Glomerular visceral epithelial cell (primary cell): Measurements from ENCODE around the gene BRD4.

Experiments
- DNase-seq: peaks from one replicate; pipeline ENCODE4 v3.0.0-alpha.2; 2016; ENCODE audit errors: extremely low spot score

The BRD4 gene

DNA sequence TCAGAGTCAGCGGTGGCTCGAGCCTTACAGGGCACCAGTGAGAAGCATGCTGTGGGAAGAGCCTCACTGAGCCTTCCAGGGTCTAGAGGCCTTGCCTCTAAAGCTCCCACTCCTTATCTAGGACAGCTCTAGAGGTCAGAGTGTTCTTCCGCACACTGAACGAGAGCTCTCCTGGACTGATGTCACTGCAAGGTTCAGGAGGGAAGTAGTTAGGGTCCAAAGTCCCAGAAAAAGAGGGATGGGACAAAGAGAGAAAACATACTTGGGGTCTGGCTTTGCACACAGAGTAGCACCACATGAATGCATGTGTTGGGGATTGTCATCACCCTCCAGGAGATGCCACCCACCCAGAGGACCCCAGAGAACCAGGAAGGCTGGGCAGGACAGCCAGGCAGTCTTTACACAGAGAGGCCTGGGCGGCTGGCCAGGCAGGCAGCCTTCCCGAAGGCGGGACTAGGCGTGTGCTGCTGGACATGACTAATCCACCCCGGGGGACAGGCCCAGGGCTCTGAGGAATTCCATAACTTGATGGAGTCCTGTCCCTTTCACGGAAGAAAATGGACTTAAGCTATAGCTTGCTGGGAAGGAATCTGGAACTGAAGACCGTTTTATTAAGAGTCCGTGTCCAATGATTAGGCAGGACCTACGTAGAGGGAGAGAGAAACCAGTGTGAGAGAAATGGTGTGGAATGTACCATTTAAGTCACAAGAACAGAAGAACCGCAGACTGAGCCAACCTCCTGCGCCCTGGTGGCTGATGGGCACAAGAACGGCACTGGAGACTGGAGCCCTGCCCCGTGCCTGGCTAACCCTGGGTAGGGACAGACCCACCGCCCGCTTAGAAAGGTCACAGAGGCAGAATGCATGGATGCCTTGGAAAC is 83.5 kb downstream of the BRD4 start:
- DNase-seq, result peak; percentile 80

DNA sequence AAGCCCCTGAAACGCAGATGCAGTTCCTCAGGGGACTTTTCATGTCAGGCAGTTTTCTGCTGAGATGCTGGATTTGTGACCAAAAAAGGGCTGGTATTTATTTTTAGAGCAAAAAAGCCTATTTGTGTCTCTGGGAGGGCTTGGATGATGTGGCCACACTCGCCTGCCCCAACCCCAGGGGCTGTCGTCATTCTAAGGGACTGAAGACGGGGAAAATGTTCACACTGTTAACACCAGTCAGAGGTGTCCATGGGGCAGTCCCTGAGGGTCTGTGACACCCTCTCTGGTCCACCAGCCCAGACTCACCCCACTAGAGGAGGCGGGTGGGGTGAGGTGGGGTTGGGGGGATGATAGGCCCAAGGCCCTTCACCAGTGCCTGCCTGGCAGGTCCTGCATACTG is 84.2 kb downstream of the BRD4 start:
- no peak for DNase-seq

DNA sequence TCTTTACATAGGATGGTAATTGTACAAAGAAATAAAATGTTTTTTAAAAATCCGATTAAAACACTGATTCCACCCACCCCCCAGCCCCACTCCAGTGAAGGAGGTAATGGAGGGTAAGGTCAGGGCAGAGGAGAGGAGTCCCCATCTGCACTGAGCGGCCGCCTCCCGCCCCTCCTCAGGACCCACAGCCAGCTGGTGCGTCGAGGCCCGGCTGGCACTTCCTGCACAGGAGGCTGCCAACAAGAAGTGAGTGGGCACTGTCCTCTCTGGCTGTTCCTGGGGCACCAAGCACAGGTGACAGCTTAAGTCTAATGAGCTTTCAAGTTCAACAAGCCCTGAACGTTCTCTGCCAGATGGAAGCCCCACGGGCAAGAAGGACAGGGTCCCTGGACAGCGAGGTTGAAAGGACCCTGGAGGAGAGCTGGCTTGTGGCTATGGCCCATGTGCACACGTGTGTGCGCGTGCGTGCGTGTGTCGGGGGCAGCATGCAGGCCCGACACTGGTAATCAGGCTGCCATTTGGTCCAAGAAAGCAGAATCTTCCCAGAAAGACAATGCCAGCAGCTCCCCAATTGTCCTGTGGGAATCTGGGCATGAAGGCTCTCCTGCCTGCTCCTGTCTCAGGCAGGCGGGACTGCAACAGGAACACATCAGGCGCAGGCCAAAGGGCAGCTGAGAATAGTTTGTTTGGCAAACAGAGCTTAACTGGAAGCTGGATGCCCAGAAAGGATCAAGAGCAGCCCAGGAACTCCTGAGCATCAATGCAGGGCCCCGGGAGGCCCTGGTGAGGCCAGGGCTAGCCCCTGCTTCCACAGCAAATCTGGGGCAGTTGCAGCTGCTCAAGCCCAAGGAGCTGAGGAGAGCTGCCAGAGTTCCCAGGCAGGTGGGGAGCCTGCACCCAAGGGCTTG is 85.0 kb downstream of the BRD4 start:
- DNase-seq, result no peak

DNA sequence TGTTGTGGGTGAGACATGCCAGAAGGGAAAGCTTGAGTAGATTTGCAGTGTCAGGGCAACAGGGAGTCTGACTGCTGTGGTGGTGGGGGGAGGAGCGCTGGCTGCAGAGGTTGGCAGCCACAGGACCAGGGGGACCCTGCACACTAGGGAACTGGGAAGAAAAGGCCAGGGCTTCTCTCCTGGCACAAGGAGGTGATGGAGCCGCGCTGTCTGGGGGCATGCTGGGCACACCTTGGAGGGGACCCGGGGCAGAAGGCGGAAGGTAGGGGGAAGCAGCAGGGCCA is 86.2 kb downstream of the BRD4 start:
- no peak for DNase-seq

DNA sequence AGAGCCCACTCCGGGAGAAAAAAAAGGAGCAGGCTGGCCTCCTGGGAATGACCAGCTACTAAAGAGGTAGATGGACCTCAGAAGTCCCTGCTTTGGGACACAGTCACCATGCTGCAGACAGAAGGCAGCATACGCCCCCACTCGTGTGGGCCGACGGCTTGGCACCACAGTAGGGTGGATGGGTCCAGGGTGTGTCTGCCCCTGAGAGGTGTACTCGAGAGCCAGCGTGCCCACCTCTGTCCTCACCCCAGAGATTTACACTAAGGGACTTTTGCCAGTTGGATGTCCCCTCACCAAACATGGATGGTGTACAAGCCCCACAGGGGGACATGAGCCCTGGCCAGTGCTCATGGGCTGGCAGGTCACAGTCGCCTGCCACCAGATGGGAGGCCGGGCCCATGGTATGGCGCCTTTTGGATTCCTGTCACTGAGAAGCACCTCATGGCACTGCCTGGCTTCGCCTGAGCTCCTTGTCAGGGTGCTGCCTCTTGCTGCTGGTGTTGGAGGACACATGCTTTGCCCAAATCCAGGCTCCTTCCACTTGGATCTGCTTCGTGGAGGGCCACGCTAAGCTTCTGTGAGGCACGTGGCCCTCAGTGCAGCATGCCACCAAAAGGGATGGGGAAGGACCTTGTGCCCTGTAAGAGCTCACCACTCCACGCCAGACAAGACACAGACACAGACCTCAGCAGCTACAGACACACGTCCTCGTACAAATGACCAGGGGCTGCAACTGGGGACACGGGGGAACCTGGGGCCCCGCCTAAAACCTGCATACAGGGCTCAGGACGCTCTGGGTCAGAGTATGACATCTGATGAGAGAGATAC is 86.8 kb downstream of the BRD4 start:
- DNase-seq, result no peak

DNA sequence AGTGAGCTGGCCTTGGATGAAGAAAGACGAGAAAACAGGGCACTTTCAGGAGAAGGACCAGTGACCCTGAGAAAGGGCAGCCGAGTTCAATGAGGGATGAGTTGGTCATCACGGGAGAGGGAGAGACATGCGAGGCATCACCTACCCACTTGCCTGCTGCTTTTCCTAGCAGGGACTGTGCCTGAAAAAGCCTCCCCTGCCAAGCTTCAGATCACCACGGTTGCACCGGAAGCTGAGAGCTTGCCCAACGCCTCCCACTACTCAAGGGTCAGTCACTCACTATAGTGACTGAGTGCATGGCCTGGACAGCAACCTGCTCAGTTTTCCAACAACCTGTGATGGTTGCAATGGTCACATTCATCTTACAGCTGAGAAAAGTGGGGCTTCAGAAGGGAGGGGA is 87.5 kb downstream of the BRD4 start:
- no peak for DNase-seq

DNA sequence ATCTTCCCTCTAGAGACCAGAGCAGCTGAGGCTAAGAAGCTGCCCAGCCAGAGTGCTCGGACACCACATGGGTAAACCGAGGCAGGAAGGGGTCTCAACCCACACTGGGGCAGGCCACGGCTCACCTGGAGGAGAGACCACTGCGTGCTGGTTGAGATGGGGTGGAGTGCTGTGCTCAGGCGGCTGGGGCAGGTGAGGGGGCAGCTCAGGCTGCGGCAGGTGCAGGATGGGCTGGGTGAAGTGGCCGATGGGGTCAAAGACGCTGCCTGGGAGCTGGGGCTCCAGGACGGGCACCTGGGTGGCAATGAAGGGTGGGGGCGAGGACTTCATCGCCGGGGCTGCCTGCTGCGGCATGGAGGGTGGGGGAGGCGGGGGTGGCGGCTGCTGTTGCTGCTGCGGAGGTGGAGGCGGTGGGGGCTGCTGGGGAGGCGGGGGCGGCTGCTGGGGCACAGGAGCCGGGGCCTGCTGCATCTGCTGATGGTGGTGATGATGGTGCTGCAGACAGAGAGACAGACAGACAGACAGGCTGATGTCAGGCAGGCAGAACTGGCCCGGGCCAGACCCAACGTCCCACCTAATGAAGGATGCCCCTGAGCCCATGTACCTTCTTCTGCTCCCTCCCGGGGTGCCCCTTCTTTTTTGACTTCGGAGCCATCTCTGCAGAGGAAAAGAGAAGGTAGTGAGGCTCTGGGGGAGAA is 88.1 kb downstream of the BRD4 start:
- DNase-seq, result no peak

DNA sequence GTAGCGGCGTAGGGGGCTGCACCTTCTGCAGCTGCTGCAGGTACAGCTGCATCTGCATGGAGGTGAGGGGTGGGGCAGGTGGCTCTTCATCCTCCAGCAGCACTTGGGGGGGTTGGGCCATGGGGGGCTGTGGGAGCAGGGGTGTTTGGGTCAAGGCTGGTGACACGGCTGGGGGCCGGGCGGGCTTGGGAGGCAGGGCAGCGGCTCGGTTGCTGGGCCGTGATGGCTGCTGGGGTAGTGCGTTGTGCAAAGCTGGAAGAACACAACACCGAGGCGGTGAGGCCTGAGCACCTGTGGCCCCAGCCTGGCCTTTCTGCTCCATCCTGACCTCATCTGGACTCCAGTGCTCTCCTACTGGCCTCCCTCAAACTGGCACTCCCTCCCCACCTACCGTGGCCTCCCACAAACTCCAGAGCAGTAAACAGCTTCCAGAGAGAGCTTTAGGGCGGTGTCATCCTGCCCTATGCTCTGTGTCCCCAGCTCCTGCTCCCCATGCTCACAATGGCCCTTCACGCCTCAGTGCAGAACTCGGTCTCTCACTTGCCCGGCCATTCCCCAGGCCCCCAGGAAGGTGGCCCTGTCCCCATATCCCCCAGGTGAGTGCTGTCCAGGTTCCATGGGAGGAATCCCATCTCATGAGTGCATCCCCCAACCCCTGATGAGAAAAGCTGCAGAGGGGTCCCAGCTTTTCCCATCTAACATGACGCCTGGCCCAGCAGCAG is 88.9 kb downstream of the BRD4 start:
- no peak for DNase-seq

DNA sequence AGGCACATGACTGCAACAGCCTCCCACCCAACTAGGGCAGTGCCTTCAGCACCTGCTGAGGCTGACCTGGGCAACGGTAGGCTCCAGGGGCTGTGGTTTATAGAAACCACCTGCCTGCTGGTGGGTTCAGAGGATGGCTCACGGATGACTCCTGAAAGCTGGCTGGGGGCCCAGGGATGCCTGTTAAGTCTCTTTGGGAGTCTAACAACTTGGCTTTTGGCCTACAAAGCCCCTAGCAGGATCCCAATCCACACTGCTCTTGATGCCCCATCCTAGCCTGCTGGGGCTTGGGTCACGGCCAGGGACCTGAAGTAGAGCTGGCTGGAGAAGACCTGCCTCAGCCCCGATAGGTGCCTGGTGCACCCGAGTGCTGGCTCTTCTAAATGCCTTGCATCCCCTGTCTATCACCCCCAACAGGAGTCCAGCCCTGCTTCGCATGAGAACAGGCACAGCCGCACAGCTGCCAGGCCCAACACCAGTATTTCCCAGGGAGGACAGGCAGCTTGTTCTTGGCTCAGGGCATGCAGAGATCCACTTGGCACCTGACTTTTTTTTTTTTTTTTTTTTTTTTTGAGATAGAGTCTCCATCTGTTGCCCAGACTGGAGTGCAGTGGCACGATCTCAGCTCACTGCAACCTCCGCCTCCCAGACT is 91.0 kb downstream of the BRD4 start:
- DNase-seq, result no peak

DNA sequence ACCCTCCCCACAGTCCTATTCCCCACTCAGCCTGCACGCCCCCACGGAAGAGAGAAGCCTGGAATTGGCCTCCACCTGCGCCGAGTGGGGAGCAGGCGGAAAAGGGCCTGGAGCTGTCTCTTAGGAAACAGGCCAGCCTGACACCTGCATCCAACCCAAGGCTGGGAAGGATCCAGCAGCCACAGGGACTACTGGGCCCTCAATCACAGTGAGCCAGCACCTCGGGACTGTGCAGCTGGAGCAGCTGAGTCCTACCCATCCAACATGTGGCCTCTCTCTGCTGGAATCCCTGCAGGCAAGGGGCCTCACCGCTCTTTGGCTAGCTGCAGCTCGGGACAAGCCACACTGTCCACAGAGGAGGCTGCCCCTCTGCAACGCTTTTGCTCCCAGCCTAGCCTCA is 91.8 kb downstream of the BRD4 start:
- no peak for DNase-seq

DNA sequence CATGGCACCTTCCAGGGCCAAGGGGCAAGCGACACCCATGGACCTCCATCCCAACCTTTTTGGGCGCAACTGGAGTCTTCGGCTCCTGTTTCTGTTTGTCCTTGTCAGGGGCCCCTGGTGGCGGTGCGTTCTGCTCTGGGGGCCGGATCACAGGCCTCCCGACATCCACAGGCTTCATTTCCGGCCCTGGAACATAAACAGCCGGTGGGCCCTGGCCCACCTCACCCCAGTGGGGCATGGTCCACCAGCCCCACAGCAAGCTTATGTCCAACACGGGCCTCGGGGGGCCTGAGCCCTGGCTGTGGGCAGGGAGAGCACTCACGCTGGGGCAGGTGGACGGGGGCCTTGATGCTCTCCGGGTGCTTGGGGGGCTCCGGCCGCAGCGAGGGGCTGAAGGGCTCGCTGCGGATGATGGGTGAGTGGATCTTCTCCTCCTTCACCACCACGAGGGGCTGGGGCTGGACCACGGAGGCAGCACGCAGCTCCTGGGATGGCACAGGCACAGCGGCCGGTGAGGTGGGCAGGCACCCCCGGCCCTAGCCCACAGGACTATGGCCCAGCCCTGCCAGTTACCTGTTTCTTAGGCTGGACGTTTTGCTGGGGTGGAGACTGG is 92.9 kb downstream of the BRD4 start:
- DNase-seq, result no peak

DNA sequence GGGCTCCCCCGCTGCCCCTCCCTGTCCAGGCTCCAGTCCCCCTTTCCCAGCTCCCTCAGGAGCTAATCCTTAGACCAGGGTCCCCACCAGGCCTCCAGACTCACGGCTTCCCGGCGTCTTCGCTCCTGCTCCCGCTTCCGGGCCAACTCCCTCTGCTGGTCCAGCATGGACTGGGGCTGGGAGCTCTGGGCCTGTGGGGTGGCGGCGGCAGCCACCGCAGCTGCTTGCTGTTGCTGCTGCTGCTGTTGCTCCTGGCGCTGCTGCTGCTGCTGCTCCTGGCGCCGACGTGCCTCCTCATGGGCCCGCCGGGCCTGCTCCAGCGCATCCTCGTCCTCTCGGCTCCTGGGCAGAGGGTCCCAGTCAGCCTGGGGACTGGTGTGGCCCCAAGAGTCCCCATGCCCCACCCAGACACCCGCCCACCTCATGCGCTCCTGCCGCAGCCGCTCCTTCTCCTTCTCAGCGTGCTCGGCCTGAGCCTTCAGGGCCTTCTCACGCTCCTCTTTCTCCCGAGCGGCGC is 93.6 kb downstream of the BRD4 start:
- DNase-seq, result no peak

DNA sequence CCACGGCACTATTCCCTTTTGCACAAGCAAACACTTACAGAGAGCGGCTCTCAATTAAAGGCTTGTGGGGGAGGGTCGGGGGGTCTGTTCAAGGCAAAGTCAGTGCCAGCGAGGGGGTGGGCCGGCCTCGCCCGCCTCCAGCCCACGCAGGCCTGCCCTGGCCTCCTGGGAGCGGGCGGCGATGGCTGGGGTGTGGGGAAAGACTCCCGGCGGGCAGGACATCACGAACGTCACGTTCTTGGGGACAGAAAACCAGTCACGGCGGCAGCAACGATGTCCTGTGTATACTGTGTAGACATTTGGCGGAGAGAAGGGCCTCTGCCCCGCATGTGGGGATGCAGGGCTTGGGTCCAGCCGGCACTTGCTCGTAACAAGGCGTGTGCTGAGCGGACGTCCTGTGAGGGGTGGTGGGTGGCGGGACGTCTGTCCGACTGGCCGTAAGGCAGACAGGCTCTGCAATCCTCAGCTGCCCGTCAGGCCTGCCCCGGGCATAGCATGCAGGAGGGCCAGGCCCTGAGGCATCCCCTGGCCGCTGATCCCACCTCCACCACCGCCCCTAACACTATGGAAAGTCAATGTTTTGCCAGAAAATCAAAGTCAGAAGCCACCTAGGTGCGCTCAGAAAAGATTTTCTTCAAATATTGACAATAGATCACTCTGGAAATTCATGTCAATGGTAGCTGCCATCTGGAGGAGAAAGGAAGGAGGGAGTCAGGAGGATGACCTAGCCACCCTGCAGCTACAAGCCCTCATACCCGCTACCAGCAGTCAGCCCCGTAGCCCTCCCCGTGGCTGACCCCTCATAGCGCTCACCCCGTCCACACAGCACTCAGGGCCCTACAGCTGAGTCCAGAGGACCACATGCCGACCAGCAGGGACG is 94.3 kb downstream of the BRD4 start:
- DNase-seq, result no peak

DNA sequence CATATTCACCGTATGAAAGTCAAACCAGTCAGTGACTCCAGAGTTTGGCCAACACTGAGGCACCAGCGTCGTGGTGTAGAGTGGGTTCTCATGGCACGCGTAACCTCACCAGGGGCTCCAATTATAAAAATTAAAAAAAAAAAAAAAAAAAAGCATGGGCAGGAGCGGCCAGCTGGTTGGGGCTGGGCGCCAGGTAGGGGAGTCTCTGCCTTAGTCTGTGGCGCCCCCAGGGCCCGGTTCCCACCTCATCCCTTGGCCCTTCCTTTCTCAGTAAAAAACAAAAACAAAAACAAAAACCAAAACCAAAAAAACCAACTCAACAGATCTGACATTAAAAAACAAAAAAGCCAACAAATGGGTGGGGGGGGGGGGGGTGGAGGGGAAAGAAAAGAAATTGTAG is 95.5 kb downstream of the BRD4 start:
- no peak for DNase-seq

DNA sequence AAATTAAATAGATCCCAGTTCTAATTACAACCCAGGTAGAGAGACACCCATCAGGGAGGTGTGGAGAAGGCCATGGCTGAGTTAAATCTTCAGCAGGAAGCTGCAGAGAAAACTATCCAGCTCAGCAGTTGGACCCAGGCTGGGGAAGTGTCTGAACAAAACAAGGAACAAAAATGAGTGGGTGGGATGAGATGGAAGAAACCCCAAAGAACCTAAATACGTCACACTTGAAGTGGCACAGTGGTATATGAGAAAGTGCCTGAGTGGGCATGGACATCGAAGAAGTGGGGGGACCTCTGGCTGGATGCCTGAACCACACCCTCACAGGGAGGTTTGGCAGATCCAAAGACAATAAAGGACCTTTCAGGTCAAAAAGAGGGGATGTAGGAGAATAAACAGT is 96.6 kb downstream of the BRD4 start:
- DNase-seq, result no peak

DNA sequence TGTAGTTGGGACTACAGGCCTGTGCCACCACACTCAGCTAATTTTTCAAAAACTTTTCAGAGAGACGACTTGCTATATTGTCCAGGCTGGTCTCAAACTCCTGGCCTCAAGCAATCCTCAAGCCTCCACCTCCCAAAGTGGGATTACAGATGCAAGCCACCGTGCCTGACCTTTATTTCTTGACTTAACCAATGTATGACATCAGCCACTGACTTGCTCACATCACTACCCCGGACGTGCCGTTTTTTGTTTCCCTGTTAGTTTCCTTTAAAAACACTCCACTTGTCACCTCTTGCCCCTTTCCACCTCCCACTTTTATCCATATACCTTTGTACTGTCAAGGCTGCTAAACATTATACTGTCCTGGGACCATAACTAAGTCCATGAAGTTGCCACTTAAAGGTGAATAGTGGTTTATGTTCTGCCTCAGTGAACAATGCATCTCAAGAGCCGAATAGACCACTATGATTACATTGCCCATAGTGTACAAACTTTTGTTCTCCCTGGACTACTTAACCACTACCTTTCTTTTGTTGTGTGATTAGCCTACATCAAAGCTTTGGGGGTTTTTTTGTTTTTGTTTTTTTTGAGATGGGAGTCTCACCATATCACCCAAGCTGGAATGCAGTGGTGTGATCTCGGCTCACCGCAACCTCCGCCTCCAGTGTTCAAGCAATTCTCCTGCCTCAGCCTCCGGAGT is 97.8 kb downstream of the BRD4 start:
- no peak for DNase-seq

DNA sequence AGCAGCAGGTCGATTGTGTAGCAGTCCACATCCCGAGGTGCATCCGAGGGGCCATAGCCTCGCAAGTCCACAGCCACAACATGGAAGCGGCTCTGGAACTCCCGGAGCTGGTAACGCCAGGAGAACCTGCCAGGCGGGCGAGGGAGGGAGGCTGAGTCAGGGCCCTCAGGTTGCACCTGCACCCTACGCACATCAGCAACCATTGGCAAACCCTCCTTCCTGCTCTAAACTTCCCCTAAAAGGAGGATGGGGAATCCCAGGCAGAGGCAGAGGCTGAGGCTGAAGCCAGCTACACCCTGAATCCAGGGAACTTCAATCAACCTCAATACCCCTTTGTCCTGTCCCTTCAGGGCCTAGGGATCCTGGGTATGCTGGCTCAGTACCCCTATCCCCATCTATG is 101.1 kb downstream of the BRD4 start:
- no peak for DNase-seq

DNA sequence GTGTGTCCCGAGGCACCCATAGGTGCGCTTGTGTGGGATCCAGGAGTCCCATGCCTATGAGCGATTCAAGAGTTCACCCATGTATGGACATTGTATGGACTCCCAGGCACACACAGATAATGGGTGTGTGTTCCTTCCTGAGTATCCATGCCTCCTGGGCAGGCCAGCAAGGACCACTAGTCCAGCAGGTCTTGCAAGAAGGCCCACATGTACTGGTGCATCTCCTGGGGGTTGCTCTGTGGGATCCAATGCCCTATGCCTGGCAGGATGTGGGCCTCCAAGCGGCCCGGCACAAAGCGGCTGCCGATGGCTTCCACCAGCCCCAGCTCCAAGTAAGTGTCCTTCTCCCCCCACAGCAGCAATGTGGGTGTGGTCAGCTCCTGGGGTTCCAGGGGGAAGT is 105.1 kb downstream of the BRD4 start:
- no peak for DNase-seq
